GM12872 (cell line): ENCODE data around the gene TARS1.

Source experiments
- CTCF ChIP-seq: IDR thresholded peaks from 3 replicates; pipeline ENCODE4 v1.5.1; 2011; ENCODE audit warnings: low read depth, mild to moderate bottlenecking, low read length, moderate library complexity; ENCODE audit not compliant: insufficient read depth

The TARS1 gene

GRCh38 chr5:33410221-33410620 is 30.5 kb upstream of the TARS1 start:
- TF ChIP-seq CTCF, result no peak

- no peak for TF ChIP-seq CTCF
These were observed 29.3 kb upstream of the TARS1 start for GRCh38 chr5:33411498-33411897.

GRCh38 chr5:33415811-33416354 is 24.9 kb upstream of the TARS1 start:
- TF ChIP-seq CTCF, result no peak

- no peak for TF ChIP-seq CTCF
These were observed 23.1 kb upstream of the TARS1 start for GRCh38 chr5:33417632-33418031.

- no peak for TF ChIP-seq CTCF
These were observed 19.8 kb upstream of the TARS1 start for GRCh38 chr5:33420946-33421345.

GRCh38 chr5:33422191-33422590 is 18.6 kb upstream of the TARS1 start:
- no peak for TF ChIP-seq CTCF

- TF ChIP-seq CTCF, result peak; percentile 20; the same call in 1 of the 3 replicates
These were observed 17.6 kb upstream of the TARS1 start for GRCh38 chr5:33423018-33423630.

- TF ChIP-seq CTCF, result no peak
These were observed 15.5 kb upstream of the TARS1 start for GRCh38 chr5:33425314-33425713.
